K562 (cell line): ENCODE results near the gene ERC2. TPM values are rescaled to one million over a fixed set of nuclear protein-coding genes. Genes with fewer than 3 reads are reported as not detected.

ENCODE experiments used
- ATAC-seq: fragments of 200-7000 bp; cut with Tn5 transposase; 3 replicates; pipeline ENCODE4 v1.9.1; 2020; ENCODE audit warnings: moderate library complexity
- BruUV-seq: library from RNA; stranded (reverse); fragments of 400-500 nt; replicated peaks from 2 replicates; lab custom pipeline; 2021; lab: Mats Ljungman, UMichigan
- CTCF ChIA-PET: fragments of 300-600 bp; formaldehyde crosslinking; extraction: SDS; loops from one replicate; lab custom pipeline; 2021; ENCODE audit warnings: low intra/inter-chr PET ratio; lab: Yijun Ruan, JAX
- POLR2A ChIA-PET: fragments of 300-600, 350-650 bp; sonication (Branson Sonifier 250); formaldehyde crosslinking; extraction: SDS; loops from one replicate; lab custom pipeline; 2021; ENCODE audit warnings: antibody characterized with exemption, inconsistent platforms; lab: Yijun Ruan, JAX
- DNase-seq, 4 experiments: peaks; one replicate each; pipeline versions ENCODE4 v3.0.0 to v3.0.0-alpha.2; 2011 to 2018; ENCODE audit warnings: low spot score in 3 of 4, mixed read lengths in 3 of 4; ENCODE audit errors: extremely low read depth in 1 of 4
- FAIRE-seq: peaks from 2 replicates; lab custom pipeline; 2011; peaks lifted over from hg19 to GRCh38; lab: Jason Lieb, UNC
- H2AFZ ChIP-seq: 2 replicates; pipeline ENCODE4 v1.6.0; 2011; ENCODE audit warnings: low read depth, low read length, control low read depth, inconsistent platforms
- H3K27ac ChIP-seq: fragments of 200-600 bp; 3 replicates; pipeline ENCODE4 v1.8.0; 2011; ENCODE audit warnings: low read depth, mild to moderate bottlenecking, control low read depth, inconsistent platforms, low read length, moderate library complexity, mixed read lengths; ENCODE audit errors: extremely low read depth
- H3K27me3 ChIP-seq, 2 experiments: fragments of 300-600 bp in 1 of 2; 2 replicates in 1 of 2; 3 replicates in 1 of 2; pipeline versions ENCODE4 v1.6.0 to v1.8.0; 2011; ENCODE audit warnings: inconsistent platforms in 2 of 2, low read length in 2 of 2, mild to moderate bottlenecking in 1 of 2, mixed read lengths in 1 of 2, moderate library complexity in 1 of 2; ENCODE audit not compliant: control insufficient read depth in 2 of 2, insufficient read depth in 2 of 2
- H3K36me3 ChIP-seq: fragments of 300-600 bp; 3 replicates; pipeline ENCODE4 v1.8.0; 2011; ENCODE audit warnings: mild to moderate bottlenecking, low read length, inconsistent platforms; ENCODE audit not compliant: control insufficient read depth, insufficient read depth
- H3K4me1 ChIP-seq, 2 experiments: fragments of 200-600 bp in 1 of 2; replicated peaks in 1 of 2; 2 replicates in 1 of 2; 3 replicates in 1 of 2; pipeline versions ENCODE4 v1.5.1 to v1.8.0; 2011; ENCODE audit warnings: inconsistent platforms in 2 of 2, low read length in 2 of 2, mild to moderate bottlenecking in 1 of 2, mixed read lengths in 1 of 2, moderate library complexity in 1 of 2; ENCODE audit not compliant: control insufficient read depth in 2 of 2, insufficient read depth in 2 of 2
- H3K4me2 ChIP-seq: 2 replicates; pipeline ENCODE4 v1.6.1; 2011; ENCODE audit warnings: low read length, control low read depth, inconsistent platforms, mixed read lengths; ENCODE audit not compliant: insufficient read depth
- H3K4me3 ChIP-seq: fragments of 200-600 bp; sonication (generic), shearing (Covaris generic); 2 replicates; pipeline ENCODE4 v1.5.1; 2016; ENCODE audit warnings: control low read depth, inconsistent platforms
- H3K79me2 ChIP-seq: fragments of 200-600 bp; 3 replicates; pipeline ENCODE4 v1.8.0; 2011; ENCODE audit warnings: low read length, inconsistent platforms; ENCODE audit not compliant: control insufficient read depth, insufficient read depth
- H3K9ac ChIP-seq, 2 experiments: 2 replicates each; pipeline versions ENCODE4 v1.6.0 to v1.6.1; 2011; ENCODE audit warnings: low read depth in 2 of 2, low read length in 2 of 2, control low read depth in 1 of 2, inconsistent platforms in 1 of 2, mild to moderate bottlenecking in 1 of 2, mixed read lengths in 1 of 2; ENCODE audit not compliant: insufficient read depth in 1 of 2
- H3K9me1 ChIP-seq: one replicate; pipeline ENCODE4 v1.6.0; 2011; ENCODE audit warnings: inconsistent platforms, mild to moderate bottlenecking, low read length, moderate library complexity; ENCODE audit not compliant: control insufficient read depth, insufficient read depth
- H3K9me3 ChIP-seq: replicated peaks from 2 replicates; pipeline ENCODE4 v1.5.1; 2011; ENCODE audit warnings: low read depth, low read length, inconsistent platforms; ENCODE audit not compliant: control insufficient read depth, insufficient read depth
- H4K20me1 ChIP-seq: replicated peaks from 2 replicates; pipeline ENCODE4 v1.6.1; 2011; ENCODE audit warnings: low read length, inconsistent platforms, mixed read lengths; ENCODE audit not compliant: control insufficient read depth, insufficient read depth
- ATF7 ChIP-seq: fragments of 450-650 bp; IDR thresholded peaks from 2 replicates; pipeline ENCODE4 v1.7.1; 2014; ENCODE audit warnings: mild to moderate bottlenecking, moderate library complexity
- E2F6 ChIP-seq, 2 experiments: IDR thresholded peaks; 2 replicates each; pipeline ENCODE4 v1.6.1; 2011; ENCODE audit warnings: borderline replicate concordance in 1 of 2, control low read depth in 1 of 2, low read depth in 1 of 2, low read length in 1 of 2, mild to moderate bottlenecking in 1 of 2, mixed read lengths in 1 of 2, moderate library complexity in 1 of 2; ENCODE audit not compliant: insufficient read depth in 1 of 2, insufficient read length in 1 of 2, poor library complexity in 1 of 2, severe bottlenecking in 1 of 2; ENCODE audit errors: extremely low read depth in 1 of 2
- HDAC2 ChIP-seq: fragments of 450-650 bp; IDR thresholded peaks from 2 replicates; pipeline ENCODE4 v1.6.1; 2016; ENCODE audit warnings: mild to moderate bottlenecking
- HES1 ChIP-seq: fragments of 450-650 bp; IDR thresholded peaks from 2 replicates; pipeline ENCODE4 v1.6.1; 2016; ENCODE audit warnings: low read depth, mild to moderate bottlenecking, moderate library complexity
- JUN ChIP-seq, 2 experiments: sonication (generic) in 1 of 2; formaldehyde crosslinking in 1 of 2; IDR thresholded peaks; 2 replicates each; pipeline versions ENCODE4 v1.6.1 to v1.8.0; 2012 to 2022; ENCODE audit warnings: borderline replicate concordance in 2 of 2, mild to moderate bottlenecking in 2 of 2, improper control_type of control experiment in 1 of 2, low read depth in 1 of 2, low read length in 1 of 2, missing genetic modification reagents in 1 of 2
- TCFL5 ChIP-seq: fragments of 250-450 bp; sonication (Bioruptor Pico); conservative IDR thresholded peaks from 2 replicates; pipeline ENCODE4 v1.6.1; 2021; ENCODE audit warnings: mild to moderate bottlenecking, moderate library complexity, matching md5 sums
- ZFPM2 ChIP-seq: fragments of 250-450 bp; sonication (Bioruptor Pico); IDR thresholded peaks from 2 replicates; pipeline ENCODE4 v1.5.1; 2022; ENCODE audit warnings: mild to moderate bottlenecking
- ZNF174 ChIP-seq: fragments of 250-450 bp; sonication (Bioruptor Pico); IDR thresholded peaks from 2 replicates; pipeline ENCODE4 v1.4.0; 2020; ENCODE audit warnings: mild to moderate bottlenecking
- ZNF511 ChIP-seq: sonication (generic); formaldehyde crosslinking; IDR thresholded peaks from 2 replicates; pipeline ENCODE4 v1.8.0; 2022; ENCODE audit warnings: mild to moderate bottlenecking, missing genetic modification reagents
- WGBS: fragments of 100-300 bp; shearing (Covaris generic); methylation state at CpG from one replicate; pipeline ENCODE4 v1.1.6; 2016; ENCODE audit warnings: low coverage, mixed read lengths; ENCODE audit not compliant: insufficient coverage; ENCODE audit errors: missing lambda C conversion rate; 5-methylcytosine and 5-hydroxymethylcytosine counted together
- in situ Hi-C: fragments of 300-500 bp; cut with MboI; formaldehyde crosslinking; loops from 4 replicates; pipeline ENCODE4 v1.15.0; 2018; ENCODE audit warnings: inconsistent platforms, mixed read lengths
- intact Hi-C: fragments of 100-400 bp; cut with micrococcal nuclease; formaldehyde crosslinking; loops from 2 replicates; pipeline ENCODE4 v1.14.2; 2022
- polyA plus RNA-seq, 8 experiments: library from polyadenylated mRNA; depleted of rRNA in 4 of 8; stranded (reverse) in 5 of 8; unstranded in 3 of 8; fragments of >200 nt; fragmentation: Nextera tagmentation in 2 of 8; fragmentation: Illumina TruSeq in 1 of 8; extraction: Ambion mirVana in 2 of 8; extraction: Trizol in 1 of 8; gene quantifications; 2 replicates each; pipeline versions ENCODE4 v1.2.1 to v1.2.3, GENCODE V29; 2011 to 2014; ENCODE audit warnings: inconsistent platforms in 1 of 8, missing spikeins in 1 of 8
- total RNA-seq, 7 experiments: library from RNA; depleted of rRNA in 6 of 7; stranded (reverse); fragments of >200 nt in 6 of 7; fragmentation: Illumina TruSeq in 2 of 7; extraction: Trizol in 2 of 7; gene quantifications; 2 replicates each; pipeline versions ENCODE4 v1.2.1 to v1.2.3, GENCODE V29; 2011 to 2021; ENCODE audit warnings: low replicate concordance in 1 of 7
- TF ChIP-seq, protein P1 (sequence below), 2 experiments: fragments of 450-650 bp in 1 of 2; sonication (generic) in 1 of 2; formaldehyde crosslinking; conservative IDR thresholded peaks; 2 replicates each; pipeline versions ENCODE4 v1.4.0 to v1.8.1; 2020 to 2022; ENCODE audit warnings: mild to moderate bottlenecking in 1 of 2, missing genetic modification reagents in 1 of 2

The ERC2 gene
- total and polyA plus RNA-seq, 9 of the 15 experiments (the other 6 are each of a cell fraction or from before 2014, with no cell fraction given): 0.04 to 0.18 (median 0.07) TPM; not detected in 2

GRCh38 chr3:55818485-55818884 is 649.8 kb downstream of the ERC2 start:
- no peaks in the 10 kb centered on the region for H4K20me1 ChIP-seq
- no peak overlapping the region for H3K9ac ChIP-seq
- WGBS: 0% methylated on average over 2 of the region's 2 CpGs
- no TSS peak for BruUV-seq
- ChIA-PET CTCF (no interaction called here), POLR2A (no interaction called here)
- DNase-seq (no peak), ATAC-seq (no peak), FAIRE-seq (no peak)
- no peaks in the 10 kb centered on the region for H3K27me3 ChIP-seq
- intact Hi-C loops (no loop called here), in situ Hi-C loops (no loop called here)
- TF ChIP-seq, protein P1, sequence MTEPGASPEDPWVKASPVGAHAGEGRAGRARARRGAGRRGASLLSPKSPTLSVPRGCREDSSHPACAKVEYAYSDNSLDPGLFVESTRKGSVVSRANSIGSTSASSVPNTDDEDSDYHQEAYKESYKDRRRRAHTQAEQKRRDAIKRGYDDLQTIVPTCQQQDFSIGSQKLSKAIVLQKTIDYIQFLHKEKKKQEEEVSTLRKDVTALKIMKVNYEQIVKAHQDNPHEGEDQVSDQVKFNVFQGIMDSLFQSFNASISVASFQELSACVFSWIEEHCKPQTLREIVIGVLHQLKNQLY (CRISPR knock-in tag; conservative IDR thresholded peaks at IDR 0.05): no peak
- TF ChIP-seq E2F6 (IDR thresholded peaks at IDR 0.05; ENCODE audit: borderline replicate concordance in 1 of 2, extremely low read depth in 1 of 2, insufficient read depth in 1 of 2, insufficient read length in 1 of 2, low read depth in 1 of 2, low read length in 1 of 2, poor library complexity in 1 of 2, severe bottlenecking in 1 of 2) (no peak), ZFPM2 (CRISPR knock-in tag) (no peak), HDAC2 (no peak), ZNF511 (CRISPR knock-in tag) (no peak), ZNF174 (no peak), ATF7 (no peak), TCFL5 (no peak), HES1 (no peak), JUN (IDR thresholded peaks at IDR 0.05; ENCODE audit: borderline replicate concordance, low read depth, low read length) (no peak), JUN (CRISPR knock-in tag; IDR thresholded peaks at IDR 0.05; ENCODE audit: borderline replicate concordance) (no peak)
- H3K36me3 ChIP-seq: no peaks in the 10 kb centered on the region
- H3K9me3 ChIP-seq: no peaks in the 10 kb centered on the region
- H3K79me2 ChIP-seq: no peaks in the 10 kb centered on the region
- H2AFZ ChIP-seq: no peak overlapping the region
- no peak overlapping the region for H3K27ac ChIP-seq
- H3K4me3 ChIP-seq: no peak overlapping the region
- H3K4me2 ChIP-seq: no peak overlapping the region
- H3K9me1 ChIP-seq: no peaks in the 10 kb centered on the region
- H3K4me1 ChIP-seq: no peaks in the 10 kb centered on the region
